HepG2 (cell line): Measurements from ENCODE around the gene VASN.

Source experiments
- CEBPB ChIP-seq: IDR thresholded peaks from 2 replicates; pipeline ENCODE4 v1.6.1; 2011; ENCODE audit warnings: low read depth, low read length, improper control_type of control experiment, borderline replicate concordance
- CTCF ChIP-seq: sonication (generic); formaldehyde crosslinking; IDR thresholded peaks from 2 replicates; pipeline ENCODE4 v1.5.0; 2020; ENCODE audit warnings: mild to moderate bottlenecking, missing genetic modification reagents, moderate library complexity
- EZH2 ChIP-seq: conservative IDR thresholded peaks from 2 replicates; pipeline ENCODE4 v1.6.1; 2012; ENCODE audit warnings: mild to moderate bottlenecking, low read depth, low read length, moderate library complexity
- NBN ChIP-seq: fragments of 450-650 bp; conservative IDR thresholded peaks from 2 replicates; pipeline ENCODE4 v1.6.1; 2017
- NFIC ChIP-seq: IDR thresholded peaks from 2 replicates; pipeline ENCODE4 v1.6.1; 2012; ENCODE audit warnings: mild to moderate bottlenecking, low read length, inconsistent platforms
- NFYB ChIP-seq: sonication (generic); formaldehyde crosslinking; IDR thresholded peaks from 2 replicates; pipeline ENCODE4 v1.4.0; 2020; ENCODE audit warnings: missing genetic modification reagents
- PBX2 ChIP-seq: IDR thresholded peaks from 2 replicates; pipeline ENCODE4 v1.6.1; 2016; ENCODE audit warnings: control low read depth
- RAD21 ChIP-seq: fragments of 450-650 bp; formaldehyde crosslinking; IDR thresholded peaks from 2 replicates; pipeline ENCODE4 v1.5.0; 2020; ENCODE audit warnings: mild to moderate bottlenecking
- RNF2 ChIP-seq: fragments of 450-650 bp; conservative IDR thresholded peaks from 2 replicates; pipeline ENCODE4 v1.6.1; 2016; ENCODE audit warnings: low read depth
- SAP130 ChIP-seq: IDR thresholded peaks from 2 replicates; pipeline ENCODE4 v1.6.1; 2016; ENCODE audit warnings: low read depth
- YY1 ChIP-seq: IDR thresholded peaks from 2 replicates; pipeline ENCODE4 v1.6.1; 2011; ENCODE audit warnings: low read length, low read depth, moderate library complexity, mild to moderate bottlenecking; ENCODE audit not compliant: insufficient read depth, insufficient replicate concordance
- ZMYM2 ChIP-seq: sonication (generic); formaldehyde crosslinking; IDR thresholded peaks from 2 replicates; pipeline ENCODE4 v1.8.0; 2022; ENCODE audit warnings: mild to moderate bottlenecking, missing genetic modification reagents
- TF ChIP-seq, protein P1 (sequence below): sonication (generic); formaldehyde crosslinking; IDR thresholded peaks from 2 replicates; pipeline ENCODE4 v1.8.1; 2023; ENCODE audit warnings: mild to moderate bottlenecking, missing genetic modification reagents

DNA sequence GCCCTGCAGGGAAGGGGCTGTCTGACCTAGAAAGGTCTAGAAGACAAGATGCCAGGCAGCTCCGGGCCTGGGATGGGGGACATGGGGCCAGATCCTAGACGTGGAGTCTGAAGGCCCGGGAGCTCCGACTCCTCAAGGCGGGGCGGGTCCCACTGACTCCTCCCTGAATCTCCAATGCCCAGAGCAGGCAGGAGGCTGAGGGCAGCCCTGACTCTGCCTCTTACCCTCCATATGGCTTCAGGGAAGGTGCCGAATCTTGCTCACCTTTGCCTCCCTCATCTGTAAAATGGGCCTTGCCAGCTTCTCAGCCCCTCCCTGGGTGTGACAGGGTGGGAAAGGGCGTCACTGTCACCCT lies 14.8 kb downstream of the VASN start:
- TF ChIP-seq RAD21 (CRISPR knock-in tag) (no peak), CEBPB (no peak), EZH2 (no peak), NBN (no peak), NFYB (CRISPR knock-in tag) (no peak), CTCF (no peak), NFIC (no peak), SAP130 (no peak), ZMYM2 (no peak), YY1 (no peak), RNF2 (no peak), PBX2 (CRISPR knock-in tag) (no peak)
- TF ChIP-seq, protein P1, sequence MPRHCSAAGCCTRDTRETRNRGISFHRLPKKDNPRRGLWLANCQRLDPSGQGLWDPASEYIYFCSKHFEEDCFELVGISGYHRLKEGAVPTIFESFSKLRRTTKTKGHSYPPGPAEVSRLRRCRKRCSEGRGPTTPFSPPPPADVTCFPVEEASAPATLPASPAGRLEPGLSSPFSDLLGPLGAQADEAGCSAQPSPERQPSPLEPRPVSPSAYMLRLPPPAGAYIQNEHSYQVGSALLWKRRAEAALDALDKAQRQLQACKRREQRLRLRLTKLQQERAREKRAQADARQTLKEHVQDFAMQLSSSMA (CRISPR knock-in tag), result no peak
